ENCODE results near the gene ARL11.
A peak's percentile ranks its signal among the peaks of the same experiment; 100 is the strongest.

Gene ARL11

GRCh38 chr13:49633710-49634109 lies 5.4 kb downstream of the ARL11 start:
- peaks cover 17% of the 10 kb centered on the region for H3K4me1 ChIP-seq (ENCODE audit: control insufficient read depth, insufficient read depth, low read length)
- no peak overlapping the region for H3K4me3 ChIP-seq (ENCODE audit: low read depth, low read length)

GRCh38 chr13:49635599-49636433 lies 7.5 kb downstream of the ARL11 start:
- H3K9ac ChIP-seq (ENCODE audit: low read depth, low read length) = peak overlapping the region; percentile 28
- H3K9me3 ChIP-seq (ENCODE audit: control insufficient read depth, insufficient read depth, low read length) = no peaks in the 10 kb centered on the region

More at GRCh38 chr13:49633710-49634109, 5.4 kb downstream of the ARL11 start:
- H3K9ac ChIP-seq (ENCODE audit: low read depth, low read length) = no peak overlapping the region
- no peaks in the 10 kb centered on the region for H3K36me3 ChIP-seq (ENCODE audit: control insufficient read depth, insufficient read depth, low read length)
- H3K27me3 ChIP-seq (ENCODE audit: control insufficient read depth, insufficient read depth, low read length) = no peaks in the 10 kb centered on the region
- no peak overlapping the region for H3K27ac ChIP-seq (ENCODE audit: low read depth, low read length)
- H3K9me3 ChIP-seq (ENCODE audit: control insufficient read depth, insufficient read depth, low read length) = no peaks in the 10 kb centered on the region

GRCh38 chr13:49636705-49637104 lies 8.4 kb downstream of the ARL11 start:
- Histone ChIP-seq H3K4me3 (ENCODE audit: low read depth, low read length) (0 out of 2 replicates have a peak overlapping the region, but pooled peaks have one; percentile 54), H3K9ac (ENCODE audit: low read depth, low read length) (no peak overlapping the region), H3K36me3 (ENCODE audit: control insufficient read depth, insufficient read depth, low read length) (no peaks in the 10 kb centered on the region), H3K9me3 (ENCODE audit: control insufficient read depth, insufficient read depth, low read length) (no peaks in the 10 kb centered on the region), H3K27me3 (ENCODE audit: control insufficient read depth, insufficient read depth, low read length) (no peaks in the 10 kb centered on the region), H3K27ac (ENCODE audit: low read depth, low read length) (peak overlapping the region; percentile 69), H3K4me1 (ENCODE audit: control insufficient read depth, insufficient read depth, low read length) (peaks cover 22% of the 10 kb centered on the region)

More at GRCh38 chr13:49635599-49636433, 7.5 kb downstream of the ARL11 start:
- H3K27me3 ChIP-seq (ENCODE audit: control insufficient read depth, insufficient read depth, low read length) = no peaks in the 10 kb centered on the region
- H3K4me3 ChIP-seq (ENCODE audit: low read depth, low read length) = peak overlapping the region; percentile 54
- H3K27ac ChIP-seq (ENCODE audit: low read depth, low read length) = peak overlapping the region; percentile 69
- no peaks in the 10 kb centered on the region for H3K36me3 ChIP-seq (ENCODE audit: control insufficient read depth, insufficient read depth, low read length)
- peaks cover 17% of the 10 kb centered on the region for H3K4me1 ChIP-seq (ENCODE audit: control insufficient read depth, insufficient read depth, low read length)

GRCh38 chr13:49638030-49638743 lies 9.9 kb downstream of the ARL11 start:
- H3K4me3 ChIP-seq (ENCODE audit: low read depth, low read length) = no peak overlapping the region
- no peak overlapping the region for H3K27ac ChIP-seq (ENCODE audit: low read depth, low read length)
- no peaks in the 10 kb centered on the region for H3K36me3 ChIP-seq (ENCODE audit: control insufficient read depth, insufficient read depth, low read length)
- H3K9ac ChIP-seq (ENCODE audit: low read depth, low read length) = no peak overlapping the region
- H3K4me1 ChIP-seq (ENCODE audit: control insufficient read depth, insufficient read depth, low read length) = peaks cover 22% of the 10 kb centered on the region
- H3K27me3 ChIP-seq (ENCODE audit: control insufficient read depth, insufficient read depth, low read length) = no peaks in the 10 kb centered on the region
- H3K9me3 ChIP-seq (ENCODE audit: control insufficient read depth, insufficient read depth, low read length) = no peaks in the 10 kb centered on the region

- peaks cover 22% of the 10 kb centered on the region for H3K4me1 ChIP-seq (ENCODE audit: control insufficient read depth, insufficient read depth, low read length)
- H3K27me3 ChIP-seq (ENCODE audit: control insufficient read depth, insufficient read depth, low read length) = no peaks in the 10 kb centered on the region
- no peak overlapping the region for H3K9ac ChIP-seq (ENCODE audit: low read depth, low read length)
- H3K4me3 ChIP-seq (ENCODE audit: low read depth, low read length) = no peak overlapping the region
- no peak overlapping the region for H3K27ac ChIP-seq (ENCODE audit: low read depth, low read length)
- no peaks in the 10 kb centered on the region for H3K9me3 ChIP-seq (ENCODE audit: control insufficient read depth, insufficient read depth, low read length)
- H3K36me3 ChIP-seq (ENCODE audit: control insufficient read depth, insufficient read depth, low read length) = no peaks in the 10 kb centered on the region
Measured at GRCh38 chr13:49638744-49639072, 10.4 kb downstream of the ARL11 start.

- Histone ChIP-seq H3K9me3 (ENCODE audit: control insufficient read depth, insufficient read depth, low read length) (no peaks in the 10 kb centered on the region), H3K27ac (ENCODE audit: low read depth, low read length) (no peak overlapping the region), H3K9ac (ENCODE audit: low read depth, low read length) (no peak overlapping the region), H3K4me3 (ENCODE audit: low read depth, low read length) (no peak overlapping the region), H3K27me3 (ENCODE audit: control insufficient read depth, insufficient read depth, low read length) (no peaks in the 10 kb centered on the region), H3K36me3 (ENCODE audit: control insufficient read depth, insufficient read depth, low read length) (no peaks in the 10 kb centered on the region), H3K4me1 (ENCODE audit: control insufficient read depth, insufficient read depth, low read length) (peaks cover 5% of the 10 kb centered on the region)
Measured at GRCh38 chr13:49641801-49642291, 13.5 kb downstream of the ARL11 start.

GRCh38 chr13:49643035-49643646 lies 14.8 kb downstream of the ARL11 start:
- Histone ChIP-seq H3K4me1 (ENCODE audit: control insufficient read depth, insufficient read depth, low read length) (peaks cover 5% of the 10 kb centered on the region), H3K36me3 (ENCODE audit: control insufficient read depth, insufficient read depth, low read length) (no peaks in the 10 kb centered on the region), H3K9ac (ENCODE audit: low read depth, low read length) (no peak overlapping the region), H3K9me3 (ENCODE audit: control insufficient read depth, insufficient read depth, low read length) (no peaks in the 10 kb centered on the region), H3K27ac (ENCODE audit: low read depth, low read length) (no peak overlapping the region), H3K27me3 (ENCODE audit: control insufficient read depth, insufficient read depth, low read length) (no peaks in the 10 kb centered on the region), H3K4me3 (ENCODE audit: low read depth, low read length) (no peak overlapping the region)

- Histone ChIP-seq H3K4me3 (ENCODE audit: low read depth, low read length) (no peak overlapping the region), H3K9me3 (ENCODE audit: control insufficient read depth, insufficient read depth, low read length) (no peaks in the 10 kb centered on the region), H3K4me1 (ENCODE audit: control insufficient read depth, insufficient read depth, low read length) (peaks cover 5% of the 10 kb centered on the region), H3K9ac (ENCODE audit: low read depth, low read length) (no peak overlapping the region), H3K27me3 (ENCODE audit: control insufficient read depth, insufficient read depth, low read length) (no peaks in the 10 kb centered on the region), H3K36me3 (ENCODE audit: control insufficient read depth, insufficient read depth, low read length) (no peaks in the 10 kb centered on the region), H3K27ac (ENCODE audit: low read depth, low read length) (no peak overlapping the region)
Measured at GRCh38 chr13:49645451-49645850, 17.1 kb downstream of the ARL11 start.

- Histone ChIP-seq H3K9ac (ENCODE audit: low read depth, low read length) (no peak overlapping the region), H3K27me3 (ENCODE audit: control insufficient read depth, insufficient read depth, low read length) (no peaks in the 10 kb centered on the region), H3K4me3 (ENCODE audit: low read depth, low read length) (no peak overlapping the region), H3K4me1 (ENCODE audit: control insufficient read depth, insufficient read depth, low read length) (no peaks in the 10 kb centered on the region; the same call in 1 of the 2 replicates), H3K36me3 (ENCODE audit: control insufficient read depth, insufficient read depth, low read length) (no peaks in the 10 kb centered on the region), H3K9me3 (ENCODE audit: control insufficient read depth, insufficient read depth, low read length) (no peaks in the 10 kb centered on the region), H3K27ac (ENCODE audit: low read depth, low read length) (no peak overlapping the region)
Measured at GRCh38 chr13:49646688-49647087, 18.4 kb downstream of the ARL11 start.

- Histone ChIP-seq H3K9me3 (ENCODE audit: control insufficient read depth, insufficient read depth, low read length) (no peaks in the 10 kb centered on the region), H3K4me3 (ENCODE audit: low read depth, low read length) (no peak overlapping the region), H3K27ac (ENCODE audit: low read depth, low read length) (no peak overlapping the region), H3K9ac (ENCODE audit: low read depth, low read length) (no peak overlapping the region), H3K4me1 (ENCODE audit: control insufficient read depth, insufficient read depth, low read length) (no peaks in the 10 kb centered on the region), H3K27me3 (ENCODE audit: control insufficient read depth, insufficient read depth, low read length) (no peaks in the 10 kb centered on the region), H3K36me3 (ENCODE audit: control insufficient read depth, insufficient read depth, low read length) (no peaks in the 10 kb centered on the region)
Measured at GRCh38 chr13:49649244-49649962, 21.1 kb downstream of the ARL11 start.

Data from HUES48 (cell line).